Neural progenitor cell (in vitro differentiated cells): ENCODE results near the gene NSUN5. TPM values are rescaled to one million over a fixed set of nuclear protein-coding genes. Genes with fewer than 3 reads are reported as not detected.

ENCODE experiments used
- DNase-seq: peaks from one replicate; pipeline ENCODE4 v3.0.0-alpha.2; 2016; ENCODE audit warnings: low spot score
- H2AFZ ChIP-seq: fragments of 200-600 bp; sonication (generic); replicated peaks from 2 replicates; pipeline ENCODE4 v1.6.1; 2016; ENCODE audit warnings: antibody characterized with exemption
- H3F3A ChIP-seq: fragments of 200-600 bp; sonication (generic); 2 replicates; pipeline ENCODE4 v1.6.1; 2016; ENCODE audit warnings: antibody characterized with exemption, low read depth
- H3K27ac ChIP-seq: fragments of 200-600 bp; sonication (generic); 2 replicates; pipeline ENCODE4 v1.5.1; 2016; ENCODE audit warnings: mild to moderate bottlenecking
- H3K27me3 ChIP-seq: fragments of 200-600 bp; sonication (generic); 2 replicates; pipeline ENCODE4 v1.6.1; 2016; ENCODE audit warnings: mild to moderate bottlenecking, moderate library complexity
- H3K36me3 ChIP-seq: fragments of 200-600 bp; sonication (generic); 2 replicates; pipeline ENCODE4 v1.5.1; 2016
- H3K4me1 ChIP-seq: fragments of 200-600 bp; sonication (generic); 2 replicates; pipeline ENCODE4 v1.6.1; 2016; ENCODE audit warnings: mixed run types
- H3K4me2 ChIP-seq: fragments of 200-600 bp; sonication (generic); 2 replicates; pipeline ENCODE4 v1.6.1; 2016
- H3K4me3 ChIP-seq: fragments of 200-600 bp; sonication (generic); 2 replicates; pipeline ENCODE4 v1.5.1; 2016
- H3K79me2 ChIP-seq: fragments of 200-600 bp; sonication (generic); 2 replicates; pipeline ENCODE4 v1.6.1; 2016; ENCODE audit warnings: low read depth
- H3K9ac ChIP-seq: fragments of 200-600 bp; sonication (generic); 2 replicates; pipeline ENCODE4 v1.6.1; 2016
- H3K9me3 ChIP-seq: fragments of 200-600 bp; sonication (generic); 2 replicates; pipeline ENCODE4 v1.5.1; 2016; ENCODE audit warnings: low read depth
- H4K20me1 ChIP-seq: fragments of 200-600 bp; sonication (generic); 2 replicates; pipeline ENCODE4 v1.6.1; 2016; ENCODE audit warnings: low read depth
- H3K27ac Mint-ChIP-seq: 3 replicates; pipeline ENCODE4 v1.8.0; 2021; ENCODE audit warnings: mixed read lengths
- H3K27me3 Mint-ChIP-seq: 2 replicates; pipeline ENCODE4 v1.8.0; 2022; ENCODE audit warnings: low read depth, mild to moderate bottlenecking, inconsistent platforms, moderate library complexity, mixed read lengths; ENCODE audit not compliant: insufficient read depth
- H3K36me3 Mint-ChIP-seq: 3 replicates; pipeline ENCODE4 v1.8.0; 2021; ENCODE audit warnings: mixed read lengths
- H3K4me1 Mint-ChIP-seq: 3 replicates; pipeline ENCODE4 v1.8.0; 2021; ENCODE audit warnings: mixed read lengths
- H3K4me3 Mint-ChIP-seq: 3 replicates; pipeline ENCODE4 v1.8.0; 2021; ENCODE audit warnings: mild to moderate bottlenecking, moderate library complexity, mixed read lengths
- H3K9me3 Mint-ChIP-seq: 3 replicates; pipeline ENCODE4 v1.8.0; 2020; ENCODE audit warnings: mixed read lengths
- CTCF ChIP-seq: fragments of 200-600 bp; sonication (generic); IDR thresholded peaks from 2 replicates; pipeline ENCODE4 v1.5.1; 2017; ENCODE audit warnings: antibody characterized with exemption, mild to moderate bottlenecking
- EZH2 ChIP-seq: fragments of 200-600 bp; sonication (generic); IDR thresholded peaks from 2 replicates; pipeline ENCODE4 v1.6.1; 2017; ENCODE audit warnings: antibody characterized with exemption, mild to moderate bottlenecking, moderate library complexity
- EZH2phosphoT487 ChIP-seq: fragments of 200-600 bp; sonication (generic); IDR thresholded peaks from 2 replicates; pipeline ENCODE4 v1.6.1; 2017; ENCODE audit warnings: antibody characterized with exemption
- total RNA-seq: library from RNA; depleted of rRNA; stranded (reverse); fragments of >200 nt; gene quantifications from 2 replicates; pipeline ENCODE4 v1.2.3, GENCODE V29; 2015; ENCODE audit warnings: low replicate concordance

The NSUN5 gene
- total RNA-seq, 1 donor from 2014 or later, result 23.3 TPM

GRCh38 chr7:73341877-73342276 is 33.3 kb upstream of the NSUN5 start:
- Histone ChIP-seq H3K4me2 (no peak overlapping the region), H3K9me3 (no peaks in the 10 kb centered on the region), H2AFZ (peak overlapping the region; percentile 89), H3K9ac (no peak overlapping the region), H3K27ac (no peak overlapping the region), H3K36me3 (no peaks in the 10 kb centered on the region), H4K20me1 (no peaks in the 10 kb centered on the region), H3K4me1 (peaks cover 14% of the 10 kb centered on the region), H3K79me2 (no peaks in the 10 kb centered on the region), H3K27me3 (no peaks in the 10 kb centered on the region), H3F3A (no peaks in the 10 kb centered on the region), H3K4me3 (no peak overlapping the region)
- Mint-ChIP-seq H3K27ac (peak overlapping the region; percentile 70), H3K27me3 (peaks cover 11% of the 10 kb centered on the region), H3K4me1 (peaks cover 26% of the 10 kb centered on the region), H3K36me3 (no peaks in the 10 kb centered on the region), H3K4me3 (no peak overlapping the region), H3K9me3 (no peaks in the 10 kb centered on the region)
- no peak for DNase-seq
- TF ChIP-seq EZH2phosphoT487, result no peak
- TF ChIP-seq EZH2, result no peak
- no peak for TF ChIP-seq CTCF

GRCh38 chr7:73340514-73340913 is 31.9 kb upstream of the NSUN5 start:
- H3K4me2 ChIP-seq, result no peak overlapping the region
- H3K9ac ChIP-seq, result no peak overlapping the region
- H3K4me3 Mint-ChIP-seq, result no peak overlapping the region
- H3K36me3 Mint-ChIP-seq, result no peaks in the 10 kb centered on the region
- H3K4me1 Mint-ChIP-seq, result peaks cover 22% of the 10 kb centered on the region
- no peaks in the 10 kb centered on the region for H3K27me3 ChIP-seq
- no peaks in the 10 kb centered on the region for H3K9me3 Mint-ChIP-seq
- H3K27ac Mint-ChIP-seq, result no peak overlapping the region
- H3K4me1 ChIP-seq, result peaks cover 14% of the 10 kb centered on the region
- no peaks in the 10 kb centered on the region for H3K9me3 ChIP-seq
- H3F3A ChIP-seq, result no peaks in the 10 kb centered on the region
- TF ChIP-seq CTCF (no peak), EZH2phosphoT487 (no peak), EZH2 (no peak)
- no peak overlapping the region for H3K27ac ChIP-seq
- H3K27me3 Mint-ChIP-seq, result peaks cover 9% of the 10 kb centered on the region
- H3K36me3 ChIP-seq, result no peaks in the 10 kb centered on the region
- H3K4me3 ChIP-seq, result no peak overlapping the region
- H3K79me2 ChIP-seq, result no peaks in the 10 kb centered on the region
- no peaks in the 10 kb centered on the region for H4K20me1 ChIP-seq
- no peak for DNase-seq
- no peak overlapping the region for H2AFZ ChIP-seq

DNA sequence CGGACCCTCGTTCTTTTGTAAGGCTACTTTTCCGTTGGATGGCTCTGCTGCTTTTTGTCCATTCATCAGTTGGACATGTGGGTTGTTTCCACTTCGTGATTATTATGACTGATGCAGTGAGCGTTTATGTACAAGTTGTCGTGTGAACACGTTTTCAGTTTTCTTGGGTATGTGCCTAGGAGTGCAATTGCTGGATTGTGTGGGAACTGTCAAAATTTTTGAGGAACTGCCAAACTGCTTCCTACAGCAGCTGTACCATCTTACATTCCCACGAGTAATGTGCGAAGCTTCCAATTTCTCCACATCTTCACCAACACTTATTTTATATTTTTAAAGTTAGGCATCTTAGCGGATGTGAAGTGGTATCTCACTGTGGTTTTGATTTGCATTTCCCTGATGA is 29.7 kb upstream of the NSUN5 start:
- Histone ChIP-seq H3K79me2 (no peaks in the 10 kb centered on the region), H3K36me3 (no peaks in the 10 kb centered on the region), H3K4me1 (peaks cover 7% of the 10 kb centered on the region), H4K20me1 (no peaks in the 10 kb centered on the region), H3K4me2 (no peak overlapping the region), H3K4me3 (no peak overlapping the region), H3K9me3 (no peaks in the 10 kb centered on the region), H3F3A (no peaks in the 10 kb centered on the region), H3K9ac (no peak overlapping the region), H3K27me3 (no peaks in the 10 kb centered on the region), H3K27ac (no peak overlapping the region), H2AFZ (no peak overlapping the region)
- no peak overlapping the region for H3K27ac Mint-ChIP-seq
- no peaks in the 10 kb centered on the region for H3K9me3 Mint-ChIP-seq
- TF ChIP-seq CTCF (no peak), EZH2 (no peak), EZH2phosphoT487 (no peak)
- H3K36me3 Mint-ChIP-seq, result no peaks in the 10 kb centered on the region
- DNase-seq, result no peak
- peaks cover 15% of the 10 kb centered on the region for H3K4me1 Mint-ChIP-seq
- H3K4me3 Mint-ChIP-seq, result no peak overlapping the region
- peaks cover 7% of the 10 kb centered on the region for H3K27me3 Mint-ChIP-seq

- H3K9ac ChIP-seq, result no peak overlapping the region
- no peak overlapping the region for H3K4me2 ChIP-seq
- H3K9me3 Mint-ChIP-seq, result no peaks in the 10 kb centered on the region
- TF ChIP-seq EZH2 (no peak), EZH2phosphoT487 (no peak), CTCF (no peak)
- no peak overlapping the region for H3K4me3 ChIP-seq
- no peaks in the 10 kb centered on the region for H3F3A ChIP-seq
- peaks cover 7% of the 10 kb centered on the region for H3K27me3 Mint-ChIP-seq
- H3K27me3 ChIP-seq, result no peaks in the 10 kb centered on the region
- H3K27ac ChIP-seq, result no peak overlapping the region
- no peak overlapping the region for H3K4me3 Mint-ChIP-seq
- no peaks in the 10 kb centered on the region for H3K4me1 ChIP-seq
- H3K36me3 Mint-ChIP-seq, result no peaks in the 10 kb centered on the region
- H2AFZ ChIP-seq, result no peak overlapping the region
- no peaks in the 10 kb centered on the region for H4K20me1 ChIP-seq
- DNase-seq, result no peak
- H3K79me2 ChIP-seq, result no peaks in the 10 kb centered on the region
- H3K27ac Mint-ChIP-seq, result no peak overlapping the region
- no peaks in the 10 kb centered on the region for H3K36me3 ChIP-seq
- H3K9me3 ChIP-seq, result no peaks in the 10 kb centered on the region
- peaks cover 15% of the 10 kb centered on the region for H3K4me1 Mint-ChIP-seq
Observed at GRCh38 chr7:73332447-73332846, 23.8 kb upstream of the NSUN5 start.
